Measurements from ENCODE around the gene KCNAB2.

DNA sequence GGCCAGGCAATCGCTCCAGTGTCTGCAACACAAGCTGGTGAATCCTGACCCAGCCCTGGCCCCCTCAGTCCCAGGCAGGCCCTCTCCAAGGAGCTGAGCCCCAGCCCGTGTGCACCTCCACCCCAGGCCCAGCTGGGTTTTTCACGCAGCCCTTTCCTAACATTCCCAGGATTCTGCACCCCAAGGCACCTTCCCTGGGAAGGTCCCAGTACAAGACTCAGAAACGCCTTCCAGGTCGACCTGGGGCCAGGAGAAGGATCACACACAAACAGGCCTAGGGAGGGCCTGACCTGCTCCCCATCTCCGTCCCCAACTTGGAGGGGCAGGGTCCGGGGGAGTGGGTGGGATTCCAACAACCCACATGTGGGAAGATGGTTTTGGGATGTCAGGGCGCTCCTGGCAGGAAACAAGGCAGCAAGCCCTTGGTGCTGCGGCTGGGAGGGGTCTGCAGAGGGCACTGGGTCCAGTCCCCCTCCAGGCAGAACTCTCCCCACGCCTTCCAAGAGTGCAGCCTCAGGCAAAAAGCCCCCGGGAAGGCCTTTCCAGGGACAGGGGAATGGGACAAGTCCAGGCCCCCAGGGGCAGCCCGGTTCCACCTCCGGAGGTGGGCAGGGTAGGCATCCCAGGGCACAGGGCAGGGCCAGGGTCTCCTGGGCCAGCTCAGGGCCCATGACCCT is 58.3 kb downstream of the KCNAB2 start:
- TF ChIP-seq, protein P1, sequence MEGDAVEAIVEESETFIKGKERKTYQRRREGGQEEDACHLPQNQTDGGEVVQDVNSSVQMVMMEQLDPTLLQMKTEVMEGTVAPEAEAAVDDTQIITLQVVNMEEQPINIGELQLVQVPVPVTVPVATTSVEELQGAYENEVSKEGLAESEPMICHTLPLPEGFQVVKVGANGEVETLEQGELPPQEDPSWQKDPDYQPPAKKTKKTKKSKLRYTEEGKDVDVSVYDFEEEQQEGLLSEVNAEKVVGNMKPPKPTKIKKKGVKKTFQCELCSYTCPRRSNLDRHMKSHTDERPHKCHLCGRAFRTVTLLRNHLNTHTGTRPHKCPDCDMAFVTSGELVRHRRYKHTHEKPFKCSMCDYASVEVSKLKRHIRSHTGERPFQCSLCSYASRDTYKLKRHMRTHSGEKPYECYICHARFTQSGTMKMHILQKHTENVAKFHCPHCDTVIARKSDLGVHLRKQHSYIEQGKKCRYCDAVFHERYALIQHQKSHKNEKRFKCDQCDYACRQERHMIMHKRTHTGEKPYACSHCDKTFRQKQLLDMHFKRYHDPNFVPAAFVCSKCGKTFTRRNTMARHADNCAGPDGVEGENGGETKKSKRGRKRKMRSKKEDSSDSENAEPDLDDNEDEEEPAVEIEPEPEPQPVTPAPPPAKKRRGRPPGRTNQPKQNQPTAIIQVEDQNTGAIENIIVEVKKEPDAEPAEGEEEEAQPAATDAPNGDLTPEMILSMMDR (IDR thresholded peaks at IDR 0.05) = no peak
- no peak for TF ChIP-seq POLR2A (IDR thresholded peaks at IDR 0.05)

Data from prostate gland (tissue), 2 donors.